ENCODE data around the gene TMC3. TPM values are rescaled to one million over a fixed set of nuclear protein-coding genes. Genes with fewer than 3 reads are reported as not detected.

TMC3 gene
- polyA plus RNA-seq, 1 of the 3 experiments (the other 2 are of a cell fraction) = not detected

GRCh38 chr15:81413851-81414250 lies 39.8 kb upstream of the TMC3 start:
- no peak for DNase-seq
- Histone ChIP-seq H3K4me1 (ENCODE audit: control insufficient read depth in 1 of 2, insufficient read depth in 2 of 2, low read depth in 1 of 2, low read length in 1 of 2) (peaks cover 0 to 17% of the 10 kb centered on the region in 2 experiments; a peak in 2 of 4 replicates), H3K79me2 (ENCODE audit: insufficient read depth) (no peaks in the 10 kb centered on the region), H4K20me1 (ENCODE audit: insufficient read depth) (no peaks in the 10 kb centered on the region), H3K27me3 (ENCODE audit: insufficient read depth) (no peaks in the 10 kb centered on the region), H3K4me3 (ENCODE audit: low read depth in 2 of 2, low read length in 1 of 2) (no peak overlapping the region), H3K27ac (ENCODE audit: low read depth in 2 of 2, low read length in 1 of 2) (no peak overlapping the region), H3K9ac (no peak overlapping the region), H3K9me3 (no peaks in the 10 kb centered on the region), H3K9me2 (no peaks in the 10 kb centered on the region), H2AFZ (ENCODE audit: low read depth) (no peak overlapping the region), H3K4me2 (no peak overlapping the region), H3F3A (replicated peaks; ENCODE audit: insufficient read depth) (no peaks in the 10 kb centered on the region), H3K36me3 (replicated peaks in 1 of 2; ENCODE audit: control insufficient read depth in 1 of 2, insufficient read depth in 2 of 2, low read length in 1 of 2) (no peaks in the 10 kb centered on the region)
- WGBS (ENCODE audit: low lambda C conversion rate) = 83% methylated on average over 31 of the region's 32 CpGs
- ChIA-PET CTCF (interaction anchor here (0.9 to 1.1 kb wide), 2 partner anchors 46 to 784 kb away, joined by 3 to 4 read pairs; no protein-coding TSS in a partner anchor), POLR2A (no interaction called here)
- TF ChIP-seq GATA2 (CRISPR knock-in tag; IDR thresholded peaks at IDR 0.05) (no peak), RAD21 (IDR thresholded peaks at IDR 0.05; ENCODE audit: low read length) (no peak), FOSL2 (IDR thresholded peaks at IDR 0.05; ENCODE audit: borderline replicate concordance, low read depth) (no peak), REST (IDR thresholded peaks at IDR 0.05; ENCODE audit: low read depth, low read length) (no peak), ZBTB33 (IDR thresholded peaks at IDR 0.05; ENCODE audit: borderline replicate concordance, low read depth) (no peak), FOXM1 (IDR thresholded peaks at IDR 0.05; ENCODE audit: low read depth) (no peak), EP300 (IDR thresholded peaks at IDR 0.05; ENCODE audit: borderline replicate concordance in 1 of 2, low read depth in 1 of 2, low read length in 1 of 2) (no peak), USF2 (IDR thresholded peaks at IDR 0.05; ENCODE audit: borderline replicate concordance, low read depth, low read length) (no peak), JUND (IDR thresholded peaks at IDR 0.05) (no peak), MXI1 (IDR thresholded peaks at IDR 0.05; ENCODE audit: low read depth, low read length) (no peak), YY1 (IDR thresholded peaks at IDR 0.05; ENCODE audit: low read depth) (no peak), MEF2A (IDR thresholded peaks at IDR 0.05; ENCODE audit: borderline replicate concordance, low read depth) (no peak), NRF1 (IDR thresholded peaks at IDR 0.05; ENCODE audit: low read depth, low read length) (no peak), IRF3 (IDR thresholded peaks at IDR 0.05; ENCODE audit: low read depth, low read length) (no peak), CTCF (IDR thresholded peaks at IDR 0.05) (no peak), GABPA (IDR thresholded peaks at IDR 0.05; ENCODE audit: low read depth) (no peak), RCOR1 (IDR thresholded peaks at IDR 0.05; ENCODE audit: low read length) (no peak)
